ENCODE measurements around the gene GIMAP7.

DNA sequence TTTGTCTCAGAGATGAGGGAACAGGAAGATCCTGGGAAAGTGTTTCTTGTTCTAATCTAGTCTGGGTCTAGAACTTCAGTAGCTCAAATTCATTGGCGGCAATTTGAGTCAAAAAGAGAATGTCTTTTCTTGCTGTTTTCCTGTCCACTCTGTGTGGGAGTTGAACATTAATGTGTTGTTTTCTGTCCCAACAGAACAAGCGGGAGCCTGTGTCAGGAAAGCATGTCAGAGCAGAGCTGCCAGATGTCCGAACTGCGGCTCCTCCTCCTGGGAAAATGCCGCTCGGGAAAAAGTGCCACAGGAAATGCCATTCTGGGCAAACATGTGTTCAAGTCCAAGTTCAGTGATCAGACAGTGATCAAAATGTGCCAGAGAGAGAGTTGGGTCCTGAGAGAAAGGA, 48.2 kb upstream of the GIMAP7 start:
- TF ChIP-seq, protein P1, sequence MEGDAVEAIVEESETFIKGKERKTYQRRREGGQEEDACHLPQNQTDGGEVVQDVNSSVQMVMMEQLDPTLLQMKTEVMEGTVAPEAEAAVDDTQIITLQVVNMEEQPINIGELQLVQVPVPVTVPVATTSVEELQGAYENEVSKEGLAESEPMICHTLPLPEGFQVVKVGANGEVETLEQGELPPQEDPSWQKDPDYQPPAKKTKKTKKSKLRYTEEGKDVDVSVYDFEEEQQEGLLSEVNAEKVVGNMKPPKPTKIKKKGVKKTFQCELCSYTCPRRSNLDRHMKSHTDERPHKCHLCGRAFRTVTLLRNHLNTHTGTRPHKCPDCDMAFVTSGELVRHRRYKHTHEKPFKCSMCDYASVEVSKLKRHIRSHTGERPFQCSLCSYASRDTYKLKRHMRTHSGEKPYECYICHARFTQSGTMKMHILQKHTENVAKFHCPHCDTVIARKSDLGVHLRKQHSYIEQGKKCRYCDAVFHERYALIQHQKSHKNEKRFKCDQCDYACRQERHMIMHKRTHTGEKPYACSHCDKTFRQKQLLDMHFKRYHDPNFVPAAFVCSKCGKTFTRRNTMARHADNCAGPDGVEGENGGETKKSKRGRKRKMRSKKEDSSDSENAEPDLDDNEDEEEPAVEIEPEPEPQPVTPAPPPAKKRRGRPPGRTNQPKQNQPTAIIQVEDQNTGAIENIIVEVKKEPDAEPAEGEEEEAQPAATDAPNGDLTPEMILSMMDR (IDR thresholded peaks at IDR 0.05; ENCODE audit: low read length): no peak
- TF ChIP-seq EZH2 (optimal IDR thresholded peaks at IDR 0.05; ENCODE audit: low read depth, low read length) (no peak), EZH2phosphoT487 (IDR thresholded peaks at IDR 0.05; ENCODE audit: low read length) (no peak)
